GF-D8 (cell line): ENCODE data around the gene HOXA13.

Experiments used
- DNase-seq: peaks from one replicate; lab custom pipeline; 2025; lab: John Stamatoyannopoulos, UW

The HOXA13 gene

GRCh38 chr7:27207348-27207985 lies 7.6 kb upstream of the HOXA13 start:
- no peak for DNase-seq

- no peak for DNase-seq
Observed at GRCh38 chr7:27205325-27206280, 5.7 kb upstream of the HOXA13 start.

DNA sequence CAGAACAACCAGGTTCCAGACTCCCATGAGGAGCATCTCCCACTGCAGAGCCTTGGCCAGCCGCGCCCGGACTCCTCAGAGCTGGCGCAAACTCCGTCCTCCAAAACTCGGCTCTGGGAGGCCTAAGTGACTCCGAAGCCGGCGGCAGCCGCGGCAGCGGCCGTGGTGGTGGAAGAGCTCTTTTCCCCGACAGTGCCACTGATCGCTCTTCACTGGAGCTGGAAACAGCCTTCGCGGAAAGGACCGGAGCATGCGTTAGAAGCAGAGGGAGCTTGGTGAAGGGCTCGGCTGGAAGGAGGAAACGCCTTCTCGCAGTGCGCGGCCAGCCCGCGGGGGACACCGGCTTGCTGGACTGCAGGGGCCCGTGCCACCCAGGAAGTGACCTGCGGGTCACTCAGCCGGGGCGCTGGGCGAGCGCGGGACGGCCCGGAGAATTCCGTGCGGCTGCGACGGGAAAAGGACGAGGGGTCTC lies 5.0 kb upstream of the HOXA13 start:
- no peak for DNase-seq

DNA sequence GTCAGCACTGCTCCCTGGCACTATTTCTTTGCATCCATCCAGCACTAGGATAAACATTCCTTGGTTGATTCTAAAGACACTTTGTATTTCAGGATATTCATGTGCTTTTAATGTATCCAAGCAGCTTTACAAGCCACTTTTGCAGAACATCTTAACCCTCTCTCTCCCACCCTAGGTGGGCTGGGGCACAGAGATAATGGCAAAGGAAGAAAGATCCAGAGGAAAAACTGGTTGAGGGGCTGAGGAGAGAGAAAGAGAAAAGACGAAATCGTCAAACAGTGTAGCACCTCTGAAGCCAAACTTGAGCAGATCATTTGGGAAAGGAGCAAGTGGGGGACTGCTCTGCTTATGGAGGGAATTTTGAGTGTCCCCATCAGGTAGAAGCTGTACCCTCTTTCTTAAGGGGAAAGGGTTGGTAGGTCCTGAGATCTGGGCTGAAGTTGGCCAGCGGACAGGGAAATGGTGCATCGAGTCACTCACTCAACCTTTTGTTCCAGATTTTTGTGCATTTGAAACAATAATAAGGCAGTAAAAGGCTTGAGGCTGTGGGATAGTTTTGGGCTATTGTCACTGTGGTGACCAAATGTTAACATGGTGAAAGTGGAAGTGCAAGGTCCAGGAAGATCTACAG lies 4.2 kb upstream of the HOXA13 start:
- no peak for DNase-seq

DNA sequence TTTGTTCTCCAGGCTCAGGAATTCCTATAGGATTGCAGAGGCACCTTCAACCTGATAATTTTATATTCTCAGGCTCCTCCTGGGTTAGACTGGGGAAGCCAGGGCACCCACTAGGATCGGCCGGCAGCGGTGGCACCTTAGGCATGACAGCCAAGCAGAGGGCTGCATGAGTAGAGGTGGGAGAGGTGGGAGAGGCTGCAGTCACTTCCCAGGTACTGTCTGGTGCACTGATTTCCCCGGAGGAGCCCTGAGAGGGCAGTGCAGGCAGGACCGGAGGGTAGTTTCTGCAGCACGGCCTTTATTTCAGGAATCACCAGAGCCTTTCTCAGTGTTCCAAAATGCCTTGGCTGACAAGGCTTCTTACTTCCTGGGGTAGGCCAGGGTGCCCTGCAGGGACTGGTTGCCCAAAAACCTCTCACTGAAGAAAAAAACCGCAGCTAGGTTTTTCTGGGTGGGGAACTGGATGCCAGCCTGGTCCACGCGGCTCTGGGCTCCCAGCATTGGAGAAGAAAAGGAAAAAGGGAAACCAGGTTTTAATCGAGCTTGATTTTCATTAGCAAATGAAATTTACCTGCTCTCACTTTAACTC lies 3.6 kb upstream of the HOXA13 start:
- DNase-seq = peak; percentile 24

GRCh38 chr7:27202862-27203134 lies 2.9 kb upstream of the HOXA13 start:
- no peak for DNase-seq

GRCh38 chr7:27202018-27202861 lies 2.3 kb upstream of the HOXA13 start:
- DNase-seq = no peak

DNA sequence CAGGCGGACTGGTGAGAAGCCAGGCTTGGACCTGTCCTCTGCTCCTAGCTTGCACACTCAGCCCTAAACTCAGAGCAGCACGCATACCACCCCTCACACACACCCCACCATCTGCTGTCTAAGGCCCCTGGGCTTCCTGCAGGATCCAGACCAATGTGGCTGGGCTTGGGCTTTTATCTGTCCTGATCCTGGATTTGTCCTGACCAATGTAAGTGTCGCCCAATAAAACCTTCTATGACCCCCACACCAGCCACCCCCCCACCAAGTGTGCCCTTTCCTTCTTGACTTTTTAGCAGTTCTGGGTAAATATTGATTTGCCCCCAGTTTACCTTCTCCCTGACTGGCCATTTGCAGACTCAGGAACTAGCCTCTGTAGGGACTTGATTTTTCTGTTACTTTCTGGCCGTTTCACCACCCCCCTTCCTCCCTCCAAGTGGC lies 1.7 kb upstream of the HOXA13 start:
- DNase-seq = no peak

GRCh38 chr7:27200761-27201579 lies 1.1 kb upstream of the HOXA13 start:
- DNase-seq = peak; percentile 77

- DNase-seq = no peak
Observed at GRCh38 chr7:27198871-27199801, 755 bp downstream of the HOXA13 start.

GRCh38 chr7:27198138-27198841 lies 1.6 kb downstream of the HOXA13 start:
- DNase-seq = no peak

DNA sequence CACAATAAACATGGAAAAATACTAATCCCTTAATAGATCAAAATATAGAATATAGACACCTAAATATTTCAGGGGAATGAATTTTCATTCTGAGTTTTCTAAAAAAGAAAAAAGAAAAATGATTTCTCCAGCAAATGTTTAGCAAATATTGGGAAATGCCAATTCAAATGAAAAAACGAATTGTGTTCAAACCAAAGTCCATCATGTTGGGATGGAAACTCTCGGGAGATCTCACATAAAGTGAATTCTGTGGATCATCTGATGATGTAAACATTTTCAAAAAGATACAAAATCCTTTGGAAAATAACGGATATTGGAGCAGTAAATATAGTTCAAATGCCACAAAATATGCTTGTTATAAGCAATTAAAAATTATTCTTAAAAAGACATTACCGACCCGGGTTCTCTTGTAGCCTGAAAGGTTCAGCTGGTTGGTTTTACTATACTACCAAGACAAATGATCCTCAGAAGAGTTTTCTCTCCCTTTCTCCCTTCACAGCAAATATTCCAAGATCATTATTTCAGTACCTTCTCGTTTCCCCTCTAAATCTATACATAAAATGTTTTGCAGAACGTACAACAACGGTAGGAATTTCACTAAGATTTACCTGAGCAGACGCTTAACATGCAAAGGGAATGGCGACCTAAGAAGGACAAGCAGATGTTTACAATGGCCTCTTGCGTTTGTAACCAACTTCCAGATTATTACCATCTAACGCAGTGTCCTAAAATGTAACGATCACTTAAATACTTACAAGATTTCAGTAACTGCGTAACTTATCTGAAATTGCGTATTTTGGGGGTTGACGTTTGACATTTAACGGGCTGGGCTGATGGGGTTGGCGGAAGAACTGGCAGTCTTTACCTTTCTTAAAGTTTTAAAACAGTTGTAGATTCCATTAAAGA lies 2.5 kb downstream of the HOXA13 start:
- DNase-seq = no peak

DNA sequence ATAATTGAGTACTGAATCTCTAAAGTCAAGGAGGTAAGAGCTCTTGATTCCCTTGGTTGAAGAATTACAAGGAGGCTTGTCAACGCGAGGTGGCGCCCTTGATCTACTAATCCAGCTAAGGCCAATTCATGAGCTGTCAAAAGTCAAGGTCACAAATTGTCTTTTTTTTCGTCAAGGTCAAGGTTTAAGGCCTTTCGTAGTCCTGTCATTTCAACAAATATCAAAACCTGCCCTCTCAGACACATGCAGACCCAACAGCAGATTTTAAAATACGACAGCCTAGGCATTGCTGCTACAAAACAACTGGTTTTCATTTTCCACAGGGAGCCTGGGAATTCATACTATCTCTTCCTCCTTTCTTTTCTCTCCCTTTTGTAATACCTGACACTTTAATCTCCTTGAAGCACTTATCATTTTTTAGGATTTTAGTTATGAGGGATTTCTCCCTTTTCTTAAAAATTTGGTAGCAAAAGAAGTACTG lies 3.6 kb downstream of the HOXA13 start:
- peak; percentile 79 for DNase-seq

DNA sequence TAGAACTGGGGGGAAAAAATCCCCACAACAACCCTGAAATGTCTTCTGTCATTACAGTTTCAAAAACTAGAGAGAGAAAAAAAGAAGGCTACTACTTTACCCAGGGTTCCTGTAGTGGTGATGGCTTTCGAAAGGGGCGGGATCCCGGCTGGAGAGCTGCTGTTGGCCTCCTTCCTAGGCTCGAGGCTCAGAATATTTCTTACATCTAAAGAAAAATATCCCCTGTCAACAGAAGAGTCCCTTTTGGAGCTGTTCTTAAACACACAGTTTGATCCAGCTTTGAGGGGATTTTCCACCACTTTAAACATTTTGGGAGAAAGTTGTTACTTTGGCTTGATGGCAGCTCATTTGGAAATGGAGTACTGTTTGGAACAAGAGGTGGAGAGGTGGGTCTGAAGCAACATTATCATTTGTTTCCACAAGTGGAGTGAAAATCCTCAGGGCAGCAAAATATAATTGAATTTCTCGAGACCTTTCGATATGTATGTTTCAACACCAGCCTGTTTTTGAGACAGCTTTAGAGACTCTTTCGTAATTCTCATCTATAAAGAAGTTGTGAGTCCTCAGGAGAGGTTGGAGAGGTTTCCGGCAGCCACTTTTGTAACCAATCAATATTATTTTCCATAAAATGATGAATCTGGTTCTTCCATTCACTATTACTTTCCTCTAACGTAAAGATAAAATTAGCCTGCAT lies 5.1 kb downstream of the HOXA13 start:
- no peak for DNase-seq

- no peak for DNase-seq
Observed at GRCh38 chr7:27194002-27194352, 5.9 kb downstream of the HOXA13 start.

DNA sequence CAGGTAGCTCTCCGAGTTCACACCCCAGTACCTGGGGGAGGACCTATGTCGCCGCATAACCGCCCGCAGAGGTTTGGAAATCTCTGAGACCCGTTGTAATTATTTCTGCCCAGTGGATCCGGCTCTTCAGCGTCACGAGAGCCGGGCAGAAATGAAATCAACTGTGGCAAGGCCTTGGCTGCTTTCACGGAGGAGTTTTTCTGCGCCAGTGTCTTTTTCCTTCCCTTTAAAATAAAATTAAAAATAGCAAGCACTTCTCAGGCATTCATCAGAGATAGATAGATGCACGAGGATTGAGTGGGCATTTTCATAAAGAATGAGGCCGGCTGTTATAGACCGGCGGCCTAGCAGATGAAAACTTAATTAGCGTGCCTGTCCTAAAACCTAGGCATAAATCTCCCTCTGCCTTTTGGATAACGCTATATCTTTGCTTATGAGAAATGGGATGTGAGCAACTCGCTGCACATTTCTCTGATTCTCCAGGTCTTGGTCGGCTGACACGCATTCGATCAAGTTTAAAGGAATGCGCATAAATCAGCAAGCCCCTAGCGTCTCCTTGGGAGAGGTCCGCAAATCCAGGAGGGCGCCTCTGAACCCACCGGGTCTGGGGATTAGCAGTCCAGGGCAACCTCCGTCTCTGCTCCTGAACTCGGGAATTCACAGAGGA lies 6.4 kb downstream of the HOXA13 start:
- no peak for DNase-seq
